NCI-H1436 treated with DMSO at 0.1 percent for 48 hours (cell line): Measurements from ENCODE around the gene PCNT.
"Not testable (repeated sequence)": the region's sequence is repeated elsewhere in the genome, so short reads cannot be mapped to it uniquely, and the experiment has no call there.

Source experiments
- DNase-seq: peaks from one replicate; lab custom pipeline; 2025; lab: John Stamatoyannopoulos, UW

Gene PCNT

GRCh38 chr21:46357684-46358425 lies 33.9 kb downstream of the PCNT start:
- no peak for DNase-seq

- no peak for DNase-seq
Measured at GRCh38 chr21:46361176-46361575, 37.2 kb downstream of the PCNT start.

GRCh38 chr21:46361935-46362334 lies 38.0 kb downstream of the PCNT start:
- no peak for DNase-seq

GRCh38 chr21:46362946-46363345 lies 39.0 kb downstream of the PCNT start:
- no peak for DNase-seq

GRCh38 chr21:46363698-46364097 lies 39.7 kb downstream of the PCNT start:
- DNase-seq = no peak

- DNase-seq = no peak
Measured at GRCh38 chr21:46366091-46366490, 42.1 kb downstream of the PCNT start.

GRCh38 chr21:46366561-46366960 lies 42.6 kb downstream of the PCNT start:
- DNase-seq = no peak

- DNase-seq = no peak
Measured at GRCh38 chr21:46366966-46367365, 43.0 kb downstream of the PCNT start.

GRCh38 chr21:46368533-46369285 lies 44.8 kb downstream of the PCNT start:
- DNase-seq = no peak

GRCh38 chr21:46369520-46370235 lies 45.7 kb downstream of the PCNT start:
- no peak for DNase-seq

GRCh38 chr21:46371204-46372013 lies 47.5 kb downstream of the PCNT start:
- DNase-seq = no peak

- no peak for DNase-seq
Measured at GRCh38 chr21:46372014-46372485, 48.1 kb downstream of the PCNT start.

GRCh38 chr21:46372947-46373346 lies 49.0 kb downstream of the PCNT start:
- not testable (repeated sequence) for DNase-seq

GRCh38 chr21:46374761-46375389 lies 50.9 kb downstream of the PCNT start:
- DNase-seq = no peak

GRCh38 chr21:46375560-46376230 lies 51.7 kb downstream of the PCNT start:
- DNase-seq = no peak

- DNase-seq = no peak
Measured at GRCh38 chr21:46376231-46376628, 52.3 kb downstream of the PCNT start.

GRCh38 chr21:46376856-46377453 lies 53.0 kb downstream of the PCNT start:
- no peak for DNase-seq

- DNase-seq = no peak
Measured at GRCh38 chr21:46377789-46378188, 53.8 kb downstream of the PCNT start.

GRCh38 chr21:46379105-46379504 lies 55.1 kb downstream of the PCNT start:
- DNase-seq = no peak

- DNase-seq = no peak
Measured at GRCh38 chr21:46379691-46380090, 55.7 kb downstream of the PCNT start.
